SK-N-SH treated with all-trans-retinoic acid at 6 μM for 48 hours (cell line): ENCODE data around the gene OPA1.

Source experiments
- PPARA ChIP-seq: fragments of 250-450 bp; sonication (Bioruptor Pico); IDR thresholded peaks from 2 replicates; pipeline ENCODE4 v1.5.0; 2020; ENCODE audit warnings: mild to moderate bottlenecking, borderline replicate concordance
- TCF4 ChIP-seq: fragments of 250-450 bp; sonication (Bioruptor Pico); IDR thresholded peaks from 2 replicates; pipeline ENCODE4 v1.8.0; 2021; ENCODE audit warnings: mild to moderate bottlenecking, moderate library complexity, borderline replicate concordance
- TOX ChIP-seq: fragments of 250-450 bp; sonication (Bioruptor Pico); IDR thresholded peaks from 2 replicates; pipeline ENCODE4 v1.8.0; 2021; ENCODE audit warnings: mild to moderate bottlenecking, moderate library complexity, borderline replicate concordance
- ZFP3 ChIP-seq: fragments of 250-450 bp; sonication (Bioruptor Pico); IDR thresholded peaks from 2 replicates; pipeline ENCODE4 v1.5.0; 2020; ENCODE audit warnings: mild to moderate bottlenecking, moderate library complexity
- ZNF565 ChIP-seq: fragments of 450-650 bp; formaldehyde crosslinking; conservative IDR thresholded peaks from 2 replicates; pipeline ENCODE4 v1.5.0; 2020; ENCODE audit warnings: low read depth, mild to moderate bottlenecking, moderate library complexity
- TF ChIP-seq, protein P1 (sequence below): fragments of 250-450 bp; sonication (Bioruptor Pico); IDR thresholded peaks from 2 replicates; pipeline ENCODE4 v1.5.1; 2021; ENCODE audit warnings: mild to moderate bottlenecking, moderate library complexity
- TF ChIP-seq, protein P2 (sequence below): fragments of 250-450 bp; sonication (Bioruptor Pico); IDR thresholded peaks from 2 replicates; pipeline ENCODE4 v1.8.0; 2021; ENCODE audit warnings: low read depth, mild to moderate bottlenecking, moderate library complexity, borderline replicate concordance

Gene OPA1

DNA sequence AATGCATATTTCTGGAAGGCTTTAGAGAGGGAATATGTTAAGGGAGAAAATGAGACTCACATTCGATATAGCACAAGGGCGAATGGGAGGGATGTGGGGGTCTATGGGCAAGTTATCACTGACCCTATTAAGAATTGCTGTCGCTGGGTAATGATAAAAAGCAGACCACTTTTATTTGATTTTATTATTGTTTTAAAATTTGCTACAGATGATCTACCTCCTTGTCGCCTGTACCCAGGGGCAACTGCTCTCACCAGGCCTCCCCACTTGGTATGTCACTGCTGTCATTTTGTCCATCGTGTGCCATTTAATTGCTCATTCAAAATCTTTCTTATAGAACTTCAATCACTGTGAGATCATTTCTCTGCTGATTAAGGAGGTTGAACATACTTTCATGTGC is 153.8 kb downstream of the OPA1 start (continued):
- TF ChIP-seq ZFP3 (CRISPR knock-in tag) (no peak), ZNF565 (CRISPR knock-in tag) (no peak), TOX (CRISPR knock-in tag) (no peak), TCF4 (no peak), PPARA (CRISPR knock-in tag) (no peak)
- TF ChIP-seq, protein P1, sequence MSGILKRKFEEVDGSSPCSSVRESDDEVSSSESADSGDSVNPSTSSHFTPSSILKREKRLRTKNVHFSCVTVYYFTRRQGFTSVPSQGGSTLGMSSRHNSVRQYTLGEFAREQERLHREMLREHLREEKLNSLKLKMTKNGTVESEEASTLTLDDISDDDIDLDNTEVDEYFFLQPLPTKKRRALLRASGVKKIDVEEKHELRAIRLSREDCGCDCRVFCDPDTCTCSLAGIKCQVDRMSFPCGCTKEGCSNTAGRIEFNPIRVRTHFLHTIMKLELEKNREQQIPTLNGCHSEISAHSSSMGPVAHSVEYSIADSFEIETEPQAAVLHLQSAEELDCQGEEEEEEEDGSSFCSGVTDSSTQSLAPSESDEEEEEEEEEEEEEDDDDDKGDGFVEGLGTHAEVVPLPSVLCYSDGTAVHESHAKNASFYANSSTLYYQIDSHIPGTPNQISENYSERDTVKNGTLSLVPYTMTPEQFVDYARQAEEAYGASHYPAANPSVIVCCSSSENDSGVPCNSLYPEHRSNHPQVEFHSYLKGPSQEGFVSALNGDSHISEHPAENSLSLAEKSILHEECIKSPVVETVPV (CRISPR knock-in tag): no peak
- TF ChIP-seq, protein P2, sequence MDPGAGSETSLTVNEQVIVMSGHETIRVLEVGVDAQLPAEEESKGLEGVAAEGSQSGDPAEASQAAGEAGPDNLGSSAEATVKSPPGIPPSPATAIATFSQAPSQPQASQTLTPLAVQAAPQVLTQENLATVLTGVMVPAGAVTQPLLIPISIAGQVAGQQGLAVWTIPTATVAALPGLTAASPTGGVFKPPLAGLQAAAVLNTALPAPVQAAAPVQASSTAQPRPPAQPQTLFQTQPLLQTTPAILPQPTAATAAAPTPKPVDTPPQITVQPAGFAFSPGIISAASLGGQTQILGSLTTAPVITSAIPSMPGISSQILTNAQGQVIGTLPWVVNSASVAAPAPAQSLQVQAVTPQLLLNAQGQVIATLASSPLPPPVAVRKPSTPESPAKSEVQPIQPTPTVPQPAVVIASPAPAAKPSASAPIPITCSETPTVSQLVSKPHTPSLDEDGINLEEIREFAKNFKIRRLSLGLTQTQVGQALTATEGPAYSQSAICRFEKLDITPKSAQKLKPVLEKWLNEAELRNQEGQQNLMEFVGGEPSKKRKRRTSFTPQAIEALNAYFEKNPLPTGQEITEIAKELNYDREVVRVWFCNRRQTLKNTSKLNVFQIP (CRISPR knock-in tag): no peak
